D721Med (cell line): ENCODE data around the gene DDOST.

Experiments used
- DNase-seq: peaks from one replicate; pipeline ENCODE4 v3.0.0; 2011; ENCODE audit warnings: low spot score; ENCODE audit not compliant: insufficient read length
- FAIRE-seq: peaks from 2 replicates; lab custom pipeline; 2011; peaks lifted over from hg19 to GRCh38; lab: Jason Lieb, UNC
- CTCF ChIP-seq: IDR thresholded peaks from 2 replicates; pipeline ENCODE4 v1.5.1; 2012; ENCODE audit warnings: mild to moderate bottlenecking, control low read depth; ENCODE audit not compliant: insufficient read depth; ENCODE audit errors: missing control alignments

DDOST gene

DNA sequence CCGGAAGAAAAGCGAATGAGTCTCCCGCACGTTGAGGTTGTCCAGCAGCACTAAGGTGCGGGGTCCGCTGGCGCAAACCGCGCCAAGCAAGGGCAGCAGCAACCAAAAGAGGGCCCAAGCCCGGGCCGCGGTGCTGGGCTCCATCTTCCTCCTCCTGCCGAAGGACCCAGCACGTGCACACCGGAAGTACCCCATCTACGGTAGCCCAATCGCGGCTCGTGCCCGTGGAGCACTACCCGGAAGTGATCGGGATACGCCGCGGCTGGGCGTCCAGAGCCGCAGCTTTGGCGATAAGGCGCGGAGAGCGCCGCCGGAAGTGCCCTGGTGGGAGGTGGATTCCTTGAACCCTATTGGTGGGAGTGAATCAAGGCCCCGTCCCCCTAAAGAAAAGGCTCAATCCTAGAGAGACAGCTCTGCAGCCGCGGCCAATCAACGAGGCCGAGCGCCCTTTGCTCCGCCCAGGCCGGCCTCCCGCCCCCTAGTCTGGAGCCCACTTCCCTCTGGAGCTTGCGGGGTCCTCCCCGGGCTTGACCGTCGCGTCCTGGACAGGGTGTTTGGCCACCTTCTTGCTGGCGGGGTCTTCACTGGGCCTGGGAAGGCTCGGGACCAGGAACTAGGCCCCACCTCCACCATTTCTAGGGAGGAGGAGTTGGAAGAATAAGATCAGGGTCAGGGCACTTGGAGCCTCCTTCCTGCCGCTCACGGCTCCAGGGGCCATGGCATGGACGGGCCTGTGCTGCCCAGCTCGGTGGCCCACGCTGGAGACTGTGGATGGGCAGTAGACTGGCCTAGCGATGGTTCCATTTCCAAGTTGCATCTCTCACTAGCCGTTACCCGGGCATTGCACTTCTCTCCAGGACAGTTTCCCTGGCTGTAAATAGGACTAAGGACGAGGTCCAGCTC, at the start of gene DDOST:
TSS of gene DDOST (minus strand) at position 163 of the 903 bp plus-strand sequence. CDS start at position 144, 19 bp downstream.
- FAIRE-seq (no peak), DNase-seq (peak; percentile 73)
- peak; percentile 29 for TF ChIP-seq CTCF

- DNase-seq = no peak
- FAIRE-seq = no peak
- no peak for TF ChIP-seq CTCF
Observed at GRCh38 chr1:20710469-20711284, 49.5 kb upstream of the DDOST start.

DNA sequence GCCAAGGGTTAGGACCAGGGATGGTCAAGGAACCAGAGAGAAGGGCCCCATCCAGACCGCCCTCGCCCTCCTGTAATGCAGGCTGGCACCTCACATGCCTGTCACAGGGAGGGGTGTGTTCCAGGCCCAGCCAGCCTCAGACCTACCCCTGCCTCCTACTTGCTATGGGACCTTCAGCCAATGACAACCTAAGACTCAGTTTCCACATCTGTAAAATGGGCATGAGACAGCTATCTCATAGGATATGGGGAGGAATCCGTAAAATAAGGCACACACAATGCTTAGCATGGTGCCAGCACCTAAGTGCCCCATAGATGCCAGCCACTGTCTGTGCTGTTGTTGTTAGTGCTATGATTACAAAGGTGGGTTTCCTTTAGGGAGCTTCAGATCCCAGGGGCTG, 48.7 kb upstream of the DDOST start:
- no peak for DNase-seq
- no peak for FAIRE-seq

DNA sequence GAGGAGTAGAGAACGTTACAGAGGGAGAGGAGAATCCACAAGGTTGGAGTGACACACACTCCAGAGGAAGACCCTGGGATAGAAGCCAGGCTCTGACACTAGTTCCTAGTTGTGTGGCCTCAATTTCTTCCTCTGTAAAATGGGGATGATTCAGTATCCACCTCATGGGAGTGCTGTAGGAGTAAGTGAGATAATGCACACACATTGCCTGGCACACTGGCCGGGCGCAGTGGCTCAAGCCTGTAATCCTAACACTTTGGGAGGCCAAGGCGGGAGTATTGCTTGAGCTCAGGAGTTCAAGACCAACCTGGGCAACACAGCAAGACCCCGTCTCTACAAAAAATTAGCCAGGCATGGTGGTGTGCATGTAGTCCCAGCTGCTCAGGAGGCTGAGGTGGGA, 47.7 kb upstream of the DDOST start:
- FAIRE-seq = no peak
- no peak for TF ChIP-seq CTCF

More for the DNA sequence above, 48.7 kb upstream of the DDOST start:
- TF ChIP-seq CTCF = no peak

GRCh38 chr1:20708057-20708456, 46.9 kb upstream of the DDOST start:
- TF ChIP-seq CTCF = no peak
- FAIRE-seq (no peak), DNase-seq (no peak)

More for the DNA sequence above, 47.7 kb upstream of the DDOST start:
- DNase-seq = no peak

DNA sequence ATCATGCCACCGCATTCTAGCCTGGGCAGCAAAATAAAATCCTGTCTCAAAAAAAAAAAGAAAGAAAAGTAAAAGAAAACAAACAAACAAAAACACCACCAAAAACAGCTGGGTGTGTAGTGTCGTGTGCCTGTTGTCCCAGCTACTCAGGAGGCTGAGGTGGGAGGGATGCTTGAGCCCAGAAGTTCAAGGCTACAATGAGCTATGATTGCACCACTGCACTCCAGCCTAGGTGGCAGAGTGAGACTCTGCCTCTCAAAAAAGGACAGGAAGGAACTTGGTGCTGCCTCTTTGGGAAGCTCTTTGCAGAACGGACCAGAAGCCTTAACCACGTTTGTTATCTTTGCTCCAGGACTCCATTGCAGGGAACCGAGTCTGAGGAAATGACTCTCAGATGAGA, 45.7 kb upstream of the DDOST start:
- FAIRE-seq (no peak), DNase-seq (no peak)
- TF ChIP-seq CTCF = no peak
